ENCODE results near the gene SELPLG. TPM values are rescaled to one million over a fixed set of nuclear protein-coding genes. Genes with fewer than 3 reads are reported as not detected.

The SELPLG gene
- total RNA-seq, 1 donor from 2014 or later: 5.8 TPM

DNA sequence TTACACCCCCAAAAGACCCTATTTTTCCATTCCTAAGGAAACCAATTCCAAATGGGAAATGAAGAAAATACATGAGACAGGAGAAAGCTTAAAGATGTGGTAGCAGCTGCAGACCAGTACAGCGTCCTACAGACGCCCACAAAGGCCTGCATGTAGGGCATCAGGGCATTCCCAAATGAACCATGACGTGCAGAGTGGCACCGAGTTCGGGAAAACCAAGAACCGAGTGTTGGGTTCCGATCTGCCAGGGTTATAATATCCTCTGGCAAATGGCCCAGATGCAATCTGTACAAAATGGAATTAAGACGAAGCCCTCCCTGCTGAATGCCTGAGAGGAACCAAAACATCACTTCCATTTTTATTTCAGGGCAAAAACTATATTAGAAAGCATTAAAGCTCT is 34.4 kb upstream of the SELPLG start:
- H3K27ac ChIP-seq (ENCODE audit: low read depth, low read length): peak overlapping the region; percentile 74
- Mint-ChIP-seq H3K4me1 (ENCODE audit: low read depth, unreplicated experiment) (peaks cover 63% of the 10 kb centered on the region), H3K4me3 (ENCODE audit: unreplicated experiment) (no peak overlapping the region), H3K9me3 (ENCODE audit: unreplicated experiment) (no peaks in the 10 kb centered on the region), H3K27me3 (ENCODE audit: low read depth, unreplicated experiment) (no peaks in the 10 kb centered on the region), H3K36me3 (ENCODE audit: low read depth, unreplicated experiment) (peaks cover 8% of the 10 kb centered on the region), H3K27ac (ENCODE audit: unreplicated experiment) (no peak overlapping the region)
- FAIRE-seq (no peak), DNase-seq (ENCODE audit: low read depth) (no peak)
- H3K36me3 ChIP-seq (ENCODE audit: insufficient read depth, low read length): peaks cover 20% of the 10 kb centered on the region
- no peaks in the 10 kb centered on the region for H3K27me3 ChIP-seq (ENCODE audit: insufficient read depth, low read length)
- H3K9ac ChIP-seq (ENCODE audit: low read length): no peak overlapping the region
- no peak overlapping the region for H2AFZ ChIP-seq (ENCODE audit: low read depth, low read length)
- no peaks in the 10 kb centered on the region for H3K9me3 ChIP-seq (ENCODE audit: insufficient read depth, low read depth, low read length)
- no peak overlapping the region for H3K4me3 ChIP-seq (ENCODE audit: insufficient read depth, low read depth, low read length)
- peaks cover 72% of the 10 kb centered on the region for H4K20me1 ChIP-seq (ENCODE audit: insufficient read depth, low read length)
- peaks cover 100% of the 10 kb centered on the region for H3K79me2 ChIP-seq (ENCODE audit: insufficient read depth, low read length)
- peaks cover 36% of the 10 kb centered on the region for H3K4me1 ChIP-seq (ENCODE audit: insufficient read depth, low read length)
- no peak for TF ChIP-seq EZH2 (IDR thresholded peaks at IDR 0.05; ENCODE audit: insufficient read depth, low read length)
- H3K4me2 ChIP-seq (ENCODE audit: low read length): no peak overlapping the region

DNA sequence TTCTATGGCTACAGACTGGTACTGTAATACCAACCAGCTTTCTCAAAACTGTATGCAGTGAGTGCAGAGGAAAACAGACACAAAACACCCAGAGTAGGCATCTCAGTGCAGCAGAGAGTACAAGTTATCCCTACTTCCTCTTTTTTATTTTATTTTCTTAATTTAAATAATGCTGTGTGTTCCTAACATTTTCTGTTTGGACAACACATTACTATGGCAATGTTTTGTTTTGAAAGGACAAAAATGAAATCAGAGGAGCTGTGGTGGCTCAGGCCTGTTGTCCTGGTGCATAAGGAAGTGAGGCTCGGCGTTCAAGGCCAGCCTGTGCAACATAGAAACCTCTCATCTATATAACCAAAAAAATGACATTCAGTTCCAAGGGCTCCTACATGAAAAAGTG is 33.7 kb upstream of the SELPLG start:
- no peak overlapping the region for H3K4me3 ChIP-seq (ENCODE audit: insufficient read depth, low read depth, low read length)
- H3K79me2 ChIP-seq (ENCODE audit: insufficient read depth, low read length): peaks cover 100% of the 10 kb centered on the region
- no peaks in the 10 kb centered on the region for H3K27me3 ChIP-seq (ENCODE audit: insufficient read depth, low read length)
- FAIRE-seq: no peak
- no peak overlapping the region for H3K4me3 Mint-ChIP-seq (ENCODE audit: unreplicated experiment)
- no peak overlapping the region for H3K27ac Mint-ChIP-seq (ENCODE audit: unreplicated experiment)
- H3K9me3 Mint-ChIP-seq (ENCODE audit: unreplicated experiment): no peaks in the 10 kb centered on the region
- peaks cover 68% of the 10 kb centered on the region for H4K20me1 ChIP-seq (ENCODE audit: insufficient read depth, low read length)
- peak overlapping the region; percentile 68 for H3K9ac ChIP-seq (ENCODE audit: low read length)
- no peaks in the 10 kb centered on the region for H3K27me3 Mint-ChIP-seq (ENCODE audit: low read depth, unreplicated experiment)
- H3K9me3 ChIP-seq (ENCODE audit: insufficient read depth, low read depth, low read length): no peaks in the 10 kb centered on the region
- no peak overlapping the region for H2AFZ ChIP-seq (ENCODE audit: low read depth, low read length)
- DNase-seq (ENCODE audit: low read depth): no peak
- H3K4me1 Mint-ChIP-seq (ENCODE audit: low read depth, unreplicated experiment): peaks cover 63% of the 10 kb centered on the region
- TF ChIP-seq, protein P1, sequence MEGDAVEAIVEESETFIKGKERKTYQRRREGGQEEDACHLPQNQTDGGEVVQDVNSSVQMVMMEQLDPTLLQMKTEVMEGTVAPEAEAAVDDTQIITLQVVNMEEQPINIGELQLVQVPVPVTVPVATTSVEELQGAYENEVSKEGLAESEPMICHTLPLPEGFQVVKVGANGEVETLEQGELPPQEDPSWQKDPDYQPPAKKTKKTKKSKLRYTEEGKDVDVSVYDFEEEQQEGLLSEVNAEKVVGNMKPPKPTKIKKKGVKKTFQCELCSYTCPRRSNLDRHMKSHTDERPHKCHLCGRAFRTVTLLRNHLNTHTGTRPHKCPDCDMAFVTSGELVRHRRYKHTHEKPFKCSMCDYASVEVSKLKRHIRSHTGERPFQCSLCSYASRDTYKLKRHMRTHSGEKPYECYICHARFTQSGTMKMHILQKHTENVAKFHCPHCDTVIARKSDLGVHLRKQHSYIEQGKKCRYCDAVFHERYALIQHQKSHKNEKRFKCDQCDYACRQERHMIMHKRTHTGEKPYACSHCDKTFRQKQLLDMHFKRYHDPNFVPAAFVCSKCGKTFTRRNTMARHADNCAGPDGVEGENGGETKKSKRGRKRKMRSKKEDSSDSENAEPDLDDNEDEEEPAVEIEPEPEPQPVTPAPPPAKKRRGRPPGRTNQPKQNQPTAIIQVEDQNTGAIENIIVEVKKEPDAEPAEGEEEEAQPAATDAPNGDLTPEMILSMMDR (IDR thresholded peaks at IDR 0.05; ENCODE audit: insufficient read depth, low read depth, low read length): no peak
- TF ChIP-seq EZH2 (IDR thresholded peaks at IDR 0.05; ENCODE audit: insufficient read depth, low read length): no peak
- peak overlapping the region; percentile 74 for H3K27ac ChIP-seq (ENCODE audit: low read depth, low read length)
- peaks cover 8% of the 10 kb centered on the region for H3K36me3 Mint-ChIP-seq (ENCODE audit: low read depth, unreplicated experiment)
- H3K36me3 ChIP-seq (ENCODE audit: insufficient read depth, low read length): peaks cover 13% of the 10 kb centered on the region
- peaks cover 36% of the 10 kb centered on the region for H3K4me1 ChIP-seq (ENCODE audit: insufficient read depth, low read length)
- H3K4me2 ChIP-seq (ENCODE audit: low read length): no peak overlapping the region

DNA sequence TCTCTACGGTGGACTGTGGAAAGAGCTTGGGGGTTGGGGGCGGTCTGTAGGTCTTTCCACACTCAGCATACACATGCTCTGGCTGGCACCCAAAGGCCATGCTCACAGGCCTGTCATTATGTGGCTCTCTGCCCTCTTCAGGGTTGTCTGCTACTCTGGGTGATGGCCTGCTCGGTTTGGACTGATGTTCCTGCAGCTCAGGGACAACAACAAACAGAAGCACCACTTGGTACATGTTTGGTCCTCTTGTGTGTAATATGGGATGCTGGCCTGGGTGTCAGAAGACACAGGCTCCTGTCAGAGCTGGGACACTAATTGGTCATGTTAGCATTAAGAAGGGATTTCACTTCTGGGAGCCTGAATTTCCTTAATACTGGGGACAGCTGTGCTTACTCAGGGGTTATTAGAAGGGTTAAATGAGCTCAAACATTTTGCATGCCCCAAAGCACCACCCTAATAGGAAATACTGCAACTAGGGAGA is 32.7 kb upstream of the SELPLG start:
- peak overlapping the region; percentile 75 for H3K27ac Mint-ChIP-seq (ENCODE audit: unreplicated experiment)
- no peaks in the 10 kb centered on the region for H3K27me3 Mint-ChIP-seq (ENCODE audit: low read depth, unreplicated experiment)
- peak overlapping the region; percentile 10 for H3K4me3 Mint-ChIP-seq (ENCODE audit: unreplicated experiment)
- peaks cover 60% of the 10 kb centered on the region for H3K4me1 Mint-ChIP-seq (ENCODE audit: low read depth, unreplicated experiment)
- Histone ChIP-seq H2AFZ (ENCODE audit: low read depth, low read length) (no peak overlapping the region), H3K36me3 (ENCODE audit: insufficient read depth, low read length) (peaks cover 14% of the 10 kb centered on the region), H3K4me3 (ENCODE audit: insufficient read depth, low read depth, low read length) (no peak overlapping the region), H3K9ac (ENCODE audit: low read length) (peak overlapping the region; percentile 68), H3K4me1 (ENCODE audit: insufficient read depth, low read length) (peaks cover 36% of the 10 kb centered on the region), H3K9me3 (ENCODE audit: insufficient read depth, low read depth, low read length) (no peaks in the 10 kb centered on the region), H4K20me1 (ENCODE audit: insufficient read depth, low read length) (peaks cover 69% of the 10 kb centered on the region), H3K4me2 (ENCODE audit: low read length) (peak overlapping the region; percentile 70), H3K79me2 (ENCODE audit: insufficient read depth, low read length) (peaks cover 100% of the 10 kb centered on the region), H3K27me3 (ENCODE audit: insufficient read depth, low read length) (no peaks in the 10 kb centered on the region), H3K27ac (ENCODE audit: low read depth, low read length) (peak overlapping the region; percentile 74)
- DNase-seq (ENCODE audit: low read depth) (no peak), FAIRE-seq (no peak)
- H3K9me3 Mint-ChIP-seq (ENCODE audit: unreplicated experiment): no peaks in the 10 kb centered on the region
- no peak for TF ChIP-seq EZH2 (IDR thresholded peaks at IDR 0.05; ENCODE audit: insufficient read depth, low read length)
- TF ChIP-seq, protein P1 (IDR thresholded peaks at IDR 0.05; ENCODE audit: insufficient read depth, low read depth, low read length): no peak
- peaks cover 12% of the 10 kb centered on the region for H3K36me3 Mint-ChIP-seq (ENCODE audit: low read depth, unreplicated experiment)

Measured in astrocyte (in vitro differentiated cells and primary cell).